Posterior vena cava (tissue), 2 donors: ENCODE measurements around the gene POU3F1. TPM values are rescaled to one million over a fixed set of nuclear protein-coding genes. Genes with fewer than 3 reads are reported as not detected.
A peak's percentile ranks its signal among the peaks of the same experiment; 100 is the strongest.
"Not testable (repeated sequence)": the region's sequence is repeated elsewhere in the genome, so short reads cannot be mapped to it uniquely, and the experiment has no call there.

Experiments
- DNase-seq: peaks from one replicate; pipeline ENCODE4 v3.0.0-alpha.2; 2020; ENCODE audit warnings: low spot score
- intact Hi-C, 2 donors: fragments of 100-400 bp; cut with DNase I; formaldehyde crosslinking; loops; one replicate each; pipeline versions ENCODE4 v1.14.1 to v1.14.2; 2022 to 2023
- total RNA-seq, 2 donors: library from RNA; stranded (reverse); fragmentation: NEBNext Ultra II Directional; extraction: Animal tissue kit (Norgen Biotek cat#: 25700); gene quantifications; one replicate each; pipeline ENCODE4 v1.2.1, GENCODE V29; 2021
- donor health status: DM: yes; HTN: yes; CAD: no.
- donor health status: DM: yes; HTN: yes; CAD: no.

POU3F1 gene
- total RNA-seq, 2 donors from 2014 or later = 0.28 to 0.29 TPM

GRCh38 chr1:38032992-38033391 is 13.6 kb downstream of the POU3F1 start:
- DNase-seq, intact Hi-C loops: not testable (repeated sequence)

- intact Hi-C loops = no loop called here
- DNase-seq = no peak
Measured at GRCh38 chr1:38031513-38031866, 15.1 kb downstream of the POU3F1 start.

- DNase-seq = no peak
- intact Hi-C loops = no loop called here
Measured at GRCh38 chr1:38030596-38031512, 15.7 kb downstream of the POU3F1 start.

- intact Hi-C loops = loop anchor here in 1 of 2 donors (10.0 kb wide), 1 partner anchor 805 kb away; no protein-coding TSS in a partner anchor
- DNase-seq = peak; percentile 26
Measured at GRCh38 chr1:38029685-38030511, 16.7 kb downstream of the POU3F1 start.

- intact Hi-C loops = loop anchor here in 1 of 2 donors (10.0 kb wide), 1 partner anchor 806 kb away; no protein-coding TSS in a partner anchor
- DNase-seq = no peak
Measured at GRCh38 chr1:38029081-38029681, 17.4 kb downstream of the POU3F1 start.

GRCh38 chr1:38028671-38029070 is 17.9 kb downstream of the POU3F1 start:
- no peak for DNase-seq
- intact Hi-C loops = loop anchor here in 1 of 2 donors (10.0 kb wide), 1 partner anchor 806 kb away; no protein-coding TSS in a partner anchor

- no peak for DNase-seq
- intact Hi-C loops = loop anchor here in 1 of 2 donors (10.0 kb wide), 1 partner anchor 807 kb away; no protein-coding TSS in a partner anchor
Measured at GRCh38 chr1:38028105-38028591, 18.4 kb downstream of the POU3F1 start.

- intact Hi-C loops = loop anchor here in 1 of 2 donors (10.0 kb wide), 1 partner anchor 807 kb away; no protein-coding TSS in a partner anchor
- peak; percentile 72 for DNase-seq
Measured at GRCh38 chr1:38027201-38028104, 19.1 kb downstream of the POU3F1 start.

GRCh38 chr1:38026592-38027200 is 19.9 kb downstream of the POU3F1 start:
- intact Hi-C loops = loop anchor here in 1 of 2 donors (10.0 kb wide), 1 partner anchor 808 kb away; no protein-coding TSS in a partner anchor

GRCh38 chr1:38025664-38026063 is 20.9 kb downstream of the POU3F1 start:
- intact Hi-C loops = loop anchor here in 1 of 2 donors (10.0 kb wide), 1 partner anchor 809 kb away; no protein-coding TSS in a partner anchor
- DNase-seq = peak; percentile 12

More at GRCh38 chr1:38026592-38027200, 19.9 kb downstream of the POU3F1 start:
- DNase-seq = peak; percentile 75

GRCh38 chr1:38025233-38025632 is 21.4 kb downstream of the POU3F1 start:
- intact Hi-C loops = loop anchor here in 1 of 2 donors (10.0 kb wide), 1 partner anchor 810 kb away; no protein-coding TSS in a partner anchor
- peak; percentile 70 for DNase-seq

GRCh38 chr1:38022810-38023209 is 23.8 kb downstream of the POU3F1 start:
- no peak for DNase-seq
- intact Hi-C loops = loop anchor here in 1 of 2 donors (10.0 kb wide), 1 partner anchor 812 kb away; no protein-coding TSS in a partner anchor

- intact Hi-C loops = loop anchor here in 1 of 2 donors (10.0 kb wide), 1 partner anchor 813 kb away; no protein-coding TSS in a partner anchor
- DNase-seq = peak; percentile 37
Measured at GRCh38 chr1:38021969-38022368, 24.6 kb downstream of the POU3F1 start.

- intact Hi-C loops = loop anchor here in 1 of 2 donors (10.0 kb wide), 1 partner anchor 814 kb away; no protein-coding TSS in a partner anchor
- no peak for DNase-seq
Measured at GRCh38 chr1:38020396-38020795, 26.2 kb downstream of the POU3F1 start.

- DNase-seq = no peak
- intact Hi-C loops = no loop called here
Measured at GRCh38 chr1:38018864-38019343, 27.7 kb downstream of the POU3F1 start.

GRCh38 chr1:38015978-38016725 is 30.4 kb downstream of the POU3F1 start:
- intact Hi-C loops = no loop called here
- peak; percentile 58 for DNase-seq
